HG02884 (cell line): ENCODE data around the gene WNT2.
"Not testable (repeated sequence)": the region's sequence is repeated elsewhere in the genome, so short reads cannot be mapped to it uniquely, and the experiment has no call there.

ENCODE experiments used
- ATAC-seq: cut with Tn5 transposase; IDR thresholded peaks from one replicate; pipeline ENCODE4 v1.9.1; 2021; ENCODE audit warnings: mild to moderate bottlenecking, moderate library complexity; ENCODE audit not compliant: unreplicated experiment

The WNT2 gene

GRCh38 chr7:117312593-117313580, 10.0 kb downstream of the WNT2 start:
- ATAC-seq, result no peak

DNA sequence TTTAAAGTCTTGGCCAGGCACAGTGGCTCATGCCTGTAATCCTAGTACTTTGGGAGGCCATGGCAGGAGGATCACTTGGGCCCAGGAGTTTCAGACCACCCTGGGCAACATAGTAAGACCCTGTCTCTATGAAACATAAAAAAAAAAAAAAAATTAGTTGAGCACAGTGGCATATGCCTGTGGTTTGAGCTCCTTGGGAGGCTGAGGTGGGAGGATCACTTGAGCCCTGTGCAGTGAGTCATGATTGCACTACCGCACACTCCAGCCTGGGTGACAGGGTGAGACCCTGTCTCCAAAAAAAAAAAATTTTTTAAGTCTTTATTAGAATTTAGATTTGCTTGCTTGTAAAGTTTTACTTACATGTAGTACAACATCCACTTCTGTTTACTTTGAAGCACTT, 14.0 kb downstream of the WNT2 start:
- no peak for ATAC-seq

DNA sequence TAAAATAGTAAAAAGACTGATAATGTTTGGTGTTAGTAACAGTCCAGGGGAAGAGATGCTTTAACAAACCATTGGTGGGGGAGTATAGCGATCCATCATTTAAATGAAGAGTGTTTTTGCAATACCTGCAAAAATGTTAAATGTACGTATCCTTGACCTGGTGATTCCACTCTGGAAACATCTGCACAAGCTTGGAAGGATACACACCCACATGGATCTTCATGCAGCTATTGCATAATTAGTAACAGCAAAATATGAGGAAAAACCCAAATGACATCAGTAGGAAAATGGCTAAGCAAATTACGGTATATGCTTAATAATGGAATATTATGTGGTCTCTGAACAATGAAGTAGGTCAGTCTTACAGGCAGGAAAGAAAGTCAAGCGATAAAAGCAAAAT, 20.5 kb downstream of the WNT2 start:
- no peak for ATAC-seq

DNA sequence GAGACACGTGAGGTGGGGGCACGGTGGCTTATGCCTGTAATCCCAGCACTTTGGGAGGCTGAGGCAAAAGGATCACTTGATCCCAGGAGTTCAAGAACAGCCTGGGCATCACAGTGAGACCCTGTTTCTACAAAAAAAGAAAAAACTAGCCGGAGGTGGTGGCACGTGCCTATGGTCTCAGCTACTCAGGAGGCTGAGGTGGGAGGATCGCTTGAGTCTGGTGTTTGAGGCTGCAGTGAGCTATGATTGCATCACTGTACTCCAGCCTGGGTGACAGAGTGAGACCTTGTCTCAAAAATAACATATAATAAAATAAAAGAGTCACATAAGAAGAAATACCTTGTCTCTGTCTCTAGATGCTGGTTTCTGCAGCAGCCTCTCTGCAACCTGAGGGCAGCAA, 22.4 kb downstream of the WNT2 start:
- not testable (repeated sequence) for ATAC-seq

DNA sequence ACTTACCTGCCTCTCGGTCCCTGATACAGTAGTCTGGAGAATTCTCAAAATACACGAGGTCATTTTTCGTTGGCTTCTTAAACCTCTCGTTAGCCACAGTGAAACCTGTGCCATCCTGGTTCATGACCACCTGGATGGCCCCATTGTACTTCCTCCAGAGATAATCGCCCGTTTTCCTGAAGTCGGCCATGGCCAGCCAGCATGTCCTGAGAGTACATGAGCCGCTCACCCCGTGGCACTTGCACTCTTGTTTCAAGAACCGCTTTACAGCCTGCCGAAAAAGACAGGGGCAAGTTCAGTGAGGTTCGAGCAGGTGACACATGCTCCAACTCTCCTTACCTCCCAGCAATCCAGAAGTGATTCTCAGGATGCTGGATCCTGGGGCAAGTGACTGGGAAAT, 25.3 kb downstream of the WNT2 start:
- no peak for ATAC-seq

- no peak for ATAC-seq
These were observed 26.8 kb downstream of the WNT2 start for GRCh38 chr7:117296066-117296465.

DNA sequence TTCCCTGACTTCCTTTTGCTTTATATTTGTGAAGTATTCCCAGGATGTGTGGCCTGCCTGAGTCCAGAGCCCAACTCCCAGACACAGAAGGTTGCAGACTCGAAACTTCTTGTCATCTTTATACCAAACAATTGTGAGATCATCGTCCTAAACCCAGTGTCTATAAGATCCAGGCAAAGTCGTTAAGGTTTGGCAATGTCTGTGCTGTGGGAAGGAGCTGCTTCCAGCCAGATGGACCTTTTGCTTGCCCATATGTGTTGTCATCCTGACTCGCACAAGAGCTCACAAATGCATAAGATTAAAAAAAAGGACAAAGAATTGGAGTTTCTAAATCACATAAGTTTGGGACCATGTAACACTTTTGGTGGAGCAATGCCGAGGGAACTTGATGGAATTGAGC, 37.0 kb downstream of the WNT2 start:
- ATAC-seq, result no peak

- ATAC-seq, result no peak
These were observed 38.2 kb downstream of the WNT2 start for GRCh38 chr7:117284692-117285091.

- no peak for ATAC-seq
These were observed 39.1 kb downstream of the WNT2 start for GRCh38 chr7:117283779-117284178.

- no peak for ATAC-seq
These were observed 39.5 kb downstream of the WNT2 start for GRCh38 chr7:117283371-117283770.

DNA sequence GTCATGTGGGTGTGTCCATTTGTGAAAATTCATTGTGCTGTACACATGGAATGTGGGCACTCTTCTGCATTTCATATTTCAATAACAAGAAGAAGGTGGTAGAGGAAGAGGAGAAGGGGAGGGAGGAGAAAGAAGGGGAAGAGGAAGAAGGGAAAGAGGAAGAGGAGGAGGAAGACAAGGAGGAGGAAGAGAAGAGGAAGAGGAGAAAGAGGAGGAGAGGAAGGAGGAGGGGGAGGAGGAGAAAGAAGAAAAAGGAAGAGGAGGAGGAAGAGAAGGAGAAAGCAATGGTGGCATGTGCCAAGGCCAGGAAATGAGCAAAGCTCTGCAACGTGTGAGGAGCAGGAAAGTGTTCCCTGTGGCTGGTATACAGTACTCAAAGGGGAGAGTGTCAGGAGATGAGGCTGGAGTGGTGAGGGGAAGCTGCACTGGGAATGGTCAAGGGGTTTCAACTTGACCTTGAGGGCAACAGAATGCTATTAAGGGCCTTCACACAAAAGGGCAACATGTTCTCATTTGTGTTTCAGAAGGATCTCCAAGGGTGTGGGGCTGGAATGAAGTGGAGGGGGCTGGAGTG, 40.5 kb downstream of the WNT2 start:
- no peak for ATAC-seq

DNA sequence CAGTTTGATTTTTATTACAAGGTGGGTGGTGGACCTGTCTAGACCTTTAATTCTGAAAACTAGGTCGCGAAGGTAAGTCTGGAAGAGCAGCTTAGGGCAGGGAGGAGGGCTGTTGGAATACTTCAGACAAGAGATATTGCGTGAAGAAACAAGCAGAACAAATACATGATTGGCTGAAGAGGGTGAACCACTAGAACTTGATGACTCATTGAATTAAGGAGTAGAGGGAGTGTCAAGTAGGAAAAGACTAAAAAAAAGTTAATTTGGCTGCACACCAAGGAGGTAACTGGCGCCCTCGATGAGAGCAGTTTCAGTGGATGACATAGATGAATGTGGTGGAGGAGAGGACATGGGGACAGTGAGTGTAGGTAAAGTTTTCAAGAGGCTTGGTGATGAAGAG, 41.3 kb downstream of the WNT2 start:
- no peak for ATAC-seq

GRCh38 chr7:117279931-117280557, 42.8 kb downstream of the WNT2 start:
- no peak for ATAC-seq

DNA sequence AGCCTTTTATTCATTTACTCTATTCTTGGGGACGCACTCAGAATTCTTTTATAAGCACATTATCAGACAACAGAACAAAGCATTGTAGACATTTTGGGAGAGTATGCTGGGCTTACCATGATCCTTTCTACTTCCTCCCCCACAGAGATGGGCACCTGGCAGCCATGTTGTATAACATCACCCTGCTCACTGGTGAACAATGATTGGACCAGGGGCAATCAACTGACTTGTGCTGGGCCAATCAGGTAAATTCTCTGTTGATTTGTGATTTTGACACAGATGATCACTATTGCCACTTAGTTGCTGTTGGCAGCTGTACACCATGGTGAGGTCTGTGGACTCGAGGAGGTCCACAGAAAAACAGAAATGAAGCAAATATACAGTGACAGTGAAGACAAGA, 43.7 kb downstream of the WNT2 start:
- ATAC-seq, result no peak

- ATAC-seq, result no peak
These were observed 44.8 kb downstream of the WNT2 start for GRCh38 chr7:117278040-117278439.

- no peak for ATAC-seq
These were observed 45.3 kb downstream of the WNT2 start for GRCh38 chr7:117277576-117277975.

DNA sequence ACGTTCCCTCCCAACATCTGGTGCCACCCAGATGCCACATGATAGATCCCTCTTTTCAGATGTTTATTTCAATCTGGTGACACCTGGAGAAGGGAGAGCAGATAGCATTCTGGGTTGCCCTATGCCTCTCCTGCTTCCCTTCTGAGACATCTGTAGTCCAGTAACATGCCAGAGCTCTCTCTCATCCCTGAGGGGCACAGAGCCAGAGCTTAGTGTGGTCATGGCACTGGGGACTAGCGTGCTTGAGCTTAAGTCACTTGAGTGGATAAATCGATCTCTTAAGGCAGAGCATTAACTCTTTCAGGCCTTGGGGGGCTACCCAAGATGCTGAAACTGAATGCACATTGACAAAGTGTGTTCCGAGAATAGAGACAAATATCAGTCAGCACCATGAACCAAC, 47.9 kb downstream of the WNT2 start:
- ATAC-seq, result no peak

- no peak for ATAC-seq
These were observed 49.0 kb downstream of the WNT2 start for GRCh38 chr7:117273814-117274225.

GRCh38 chr7:117273325-117273724, 49.5 kb downstream of the WNT2 start:
- ATAC-seq, result no peak

DNA sequence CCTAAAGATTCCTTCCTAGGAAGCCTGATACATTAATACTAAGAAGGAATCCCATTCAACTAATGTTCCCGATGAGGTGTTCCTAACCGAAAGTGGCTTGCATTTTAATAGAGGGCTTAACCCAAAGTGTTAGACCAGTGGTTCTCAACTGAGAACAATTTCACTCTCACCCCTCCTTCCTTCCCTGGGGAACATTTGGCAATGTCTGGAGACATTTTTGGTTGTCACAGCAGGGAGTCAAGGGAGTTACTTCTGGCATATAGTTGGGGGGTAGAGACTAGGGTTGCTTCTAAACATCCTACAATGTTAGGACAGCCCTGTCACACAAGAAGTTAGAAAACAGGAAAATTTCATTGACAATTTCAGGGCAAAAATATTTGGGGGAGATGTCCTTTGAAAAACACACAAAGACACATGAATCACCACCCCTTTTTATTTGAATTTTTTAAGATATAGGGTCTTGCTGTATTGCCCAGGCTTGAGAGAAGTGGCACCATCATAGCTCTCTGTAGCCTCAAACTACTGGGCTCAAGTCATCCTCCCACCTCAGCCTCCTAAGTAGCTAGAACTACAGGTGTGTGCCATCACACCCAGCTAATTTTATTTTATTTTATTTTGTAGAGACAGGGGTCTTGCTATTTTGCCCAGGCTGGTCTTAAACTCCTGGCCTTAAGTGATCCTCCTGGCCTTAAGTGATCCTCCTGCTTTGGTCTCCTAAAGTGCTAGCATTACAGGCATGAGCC, 50.7 kb downstream of the WNT2 start:
- ATAC-seq, result no peak

- ATAC-seq, result no peak
These were observed 51.3 kb downstream of the WNT2 start for GRCh38 chr7:117271566-117271965.
